T-helper 1 cell treated with Interleukin-12 subunit alpha and Interleukin-12 subunit beta and Interleukin-4 antibody, amounts not matched to agents 30 μg/mL and 1 μg/mL, for 36 hours (primary cell): ENCODE data around the gene CTTN.
"Not testable (repeated sequence)": the region's sequence is repeated elsewhere in the genome, so short reads cannot be mapped to it uniquely, and the experiment has no call there.

Experiments used
- H3K27ac Mint-ChIP-seq: one replicate; pipeline ENCODE4 v1.8.0; 2021; ENCODE audit warnings: mild to moderate bottlenecking, mixed read lengths
- H3K27me3 Mint-ChIP-seq: one replicate; pipeline ENCODE4 v1.8.0; 2021; ENCODE audit warnings: low read depth, mixed read lengths
- H3K36me3 Mint-ChIP-seq: one replicate; pipeline ENCODE4 v1.8.0; 2021; ENCODE audit warnings: low read depth, mixed read lengths
- H3K4me1 Mint-ChIP-seq: one replicate; pipeline ENCODE4 v1.8.0; 2021; ENCODE audit warnings: low read depth, mixed read lengths
- H3K4me3 Mint-ChIP-seq: one replicate; pipeline ENCODE4 v1.8.0; 2021; ENCODE audit warnings: mild to moderate bottlenecking, moderate library complexity, mixed read lengths
- H3K9me3 Mint-ChIP-seq: one replicate; pipeline ENCODE4 v1.8.0; 2021; ENCODE audit warnings: mixed read lengths

The CTTN gene

GRCh38 chr11:70434813-70435278 lies 36.5 kb downstream of the CTTN start:
- Mint-ChIP-seq H3K36me3 (no peaks in the 10 kb centered on the region), H3K4me3 (no peak overlapping the region), H3K27me3 (no peaks in the 10 kb centered on the region), H3K9me3 (no peaks in the 10 kb centered on the region), H3K27ac (no peak overlapping the region), H3K4me1 (no peaks in the 10 kb centered on the region)

GRCh38 chr11:70435361-70435760 lies 37.0 kb downstream of the CTTN start:
- Mint-ChIP-seq H3K9me3 (no peaks in the 10 kb centered on the region), H3K4me1 (no peaks in the 10 kb centered on the region), H3K4me3 (no peak overlapping the region), H3K27ac (no peak overlapping the region), H3K27me3 (no peaks in the 10 kb centered on the region), H3K36me3 (no peaks in the 10 kb centered on the region)

- Mint-ChIP-seq H3K36me3 (no peaks in the 10 kb centered on the region), H3K27me3 (no peaks in the 10 kb centered on the region), H3K4me1 (no peaks in the 10 kb centered on the region), H3K27ac (no peak overlapping the region), H3K9me3 (no peaks in the 10 kb centered on the region), H3K4me3 (no peak overlapping the region)
Observed at GRCh38 chr11:70435765-70436500, 37.6 kb downstream of the CTTN start.

DNA sequence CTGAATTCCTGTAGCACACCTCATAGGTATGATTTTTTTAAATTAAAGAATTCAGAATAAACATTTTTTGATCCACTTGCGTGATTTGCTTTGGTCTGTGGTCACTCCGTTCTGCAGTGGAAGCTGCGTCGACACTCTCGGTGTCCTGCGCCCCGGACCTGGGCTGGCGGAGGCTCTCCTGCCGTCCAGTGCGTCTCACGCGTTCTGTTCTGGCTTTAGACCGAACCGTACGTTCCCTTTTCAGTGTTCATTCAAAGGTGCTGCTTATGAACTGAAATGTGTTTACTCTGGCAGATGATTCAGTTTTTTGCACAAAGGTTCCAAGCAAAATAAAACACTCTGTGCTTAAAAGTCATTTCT lies 38.2 kb downstream of the CTTN start:
- Mint-ChIP-seq H3K9me3 (no peaks in the 10 kb centered on the region), H3K27ac (no peak overlapping the region), H3K4me3 (no peak overlapping the region), H3K4me1 (no peaks in the 10 kb centered on the region), H3K27me3 (no peaks in the 10 kb centered on the region), H3K36me3 (no peaks in the 10 kb centered on the region)

- no peaks in the 10 kb centered on the region for H3K4me1 Mint-ChIP-seq
- no peaks in the 10 kb centered on the region for H3K27me3 Mint-ChIP-seq
- H3K4me3 Mint-ChIP-seq: no peak overlapping the region
- no peaks in the 10 kb centered on the region for H3K9me3 Mint-ChIP-seq
- no peak overlapping the region for H3K27ac Mint-ChIP-seq
- H3K36me3 Mint-ChIP-seq: no peaks in the 10 kb centered on the region
Observed at GRCh38 chr11:70437111-70437784, 38.9 kb downstream of the CTTN start.

GRCh38 chr11:70440206-70440605 lies 41.9 kb downstream of the CTTN start:
- H3K4me1 Mint-ChIP-seq: no peaks in the 10 kb centered on the region
- H3K27me3 Mint-ChIP-seq: no peaks in the 10 kb centered on the region
- H3K4me3 Mint-ChIP-seq: no peak overlapping the region
- H3K27ac Mint-ChIP-seq: no peak overlapping the region
- H3K9me3 Mint-ChIP-seq: no peaks in the 10 kb centered on the region
- H3K36me3 Mint-ChIP-seq: no peaks in the 10 kb centered on the region

DNA sequence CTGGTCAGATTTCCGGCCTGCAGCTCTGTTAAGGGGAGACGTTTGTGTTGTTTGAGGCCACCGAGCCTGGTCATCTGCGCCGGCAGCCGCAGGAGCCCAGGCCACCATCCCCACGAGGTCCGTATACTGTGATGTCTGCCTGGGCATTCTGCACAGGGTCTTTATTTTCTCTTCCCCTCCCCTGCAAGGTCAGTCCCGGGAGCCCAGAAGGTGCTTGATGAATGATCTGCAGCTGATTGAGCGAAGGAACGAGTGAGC lies 45.4 kb downstream of the CTTN start:
- Mint-ChIP-seq H3K4me3 (no peak overlapping the region), H3K27ac (no peak overlapping the region), H3K9me3 (peaks cover 12% of the 10 kb centered on the region), H3K27me3 (peaks cover 4% of the 10 kb centered on the region), H3K36me3 (peaks cover 1% of the 10 kb centered on the region), H3K4me1 (no peaks in the 10 kb centered on the region)

DNA sequence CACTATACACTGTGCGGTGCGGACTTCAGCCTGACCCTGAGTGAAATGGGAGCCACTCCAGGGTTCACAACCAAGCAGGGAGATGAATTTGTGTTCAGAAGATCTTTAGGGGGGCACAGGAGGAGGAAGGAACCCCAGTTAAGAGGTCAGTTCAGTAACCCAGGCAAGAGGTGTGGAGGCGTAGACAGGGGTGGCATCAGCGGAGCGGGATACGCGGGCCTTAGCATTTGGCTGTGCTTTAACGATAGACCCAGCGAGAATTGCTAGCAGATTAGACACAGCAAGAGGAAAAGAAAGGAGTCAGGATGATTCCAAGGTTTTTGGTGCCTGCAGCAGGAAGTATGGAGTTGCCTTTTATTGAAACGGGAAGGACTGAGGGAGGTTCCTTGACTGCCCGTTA lies 46.8 kb downstream of the CTTN start:
- H3K4me1 Mint-ChIP-seq: no peaks in the 10 kb centered on the region
- peaks cover 6% of the 10 kb centered on the region for H3K36me3 Mint-ChIP-seq
- peaks cover 4% of the 10 kb centered on the region for H3K27me3 Mint-ChIP-seq

DNA sequence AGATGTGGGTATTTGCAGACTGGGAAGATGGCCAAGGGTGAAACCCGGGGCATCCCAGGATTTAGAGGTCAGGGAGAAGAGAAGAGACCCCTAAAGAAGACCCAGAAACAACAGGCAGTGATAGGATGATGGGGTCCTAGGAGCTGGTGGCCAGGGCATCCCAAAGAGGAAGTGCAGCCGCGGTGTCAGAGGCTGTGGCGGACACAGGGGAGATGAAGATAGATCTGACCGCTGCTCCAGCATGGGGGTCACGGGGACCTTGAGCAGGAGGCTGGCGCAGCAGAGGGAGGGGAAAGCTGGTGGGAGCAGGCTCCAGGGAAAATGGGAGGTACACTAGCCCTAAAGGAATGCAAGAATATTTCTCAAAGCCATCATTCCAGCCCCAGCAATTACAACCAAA lies 47.3 kb downstream of the CTTN start:
- H3K27me3 Mint-ChIP-seq: peaks cover 4% of the 10 kb centered on the region
- H3K27ac Mint-ChIP-seq: no peak overlapping the region
- peaks cover 31% of the 10 kb centered on the region for H3K9me3 Mint-ChIP-seq
- H3K4me3 Mint-ChIP-seq: no peak overlapping the region
- H3K4me1 Mint-ChIP-seq: no peaks in the 10 kb centered on the region
- peaks cover 6% of the 10 kb centered on the region for H3K36me3 Mint-ChIP-seq

More for the DNA sequence above, 46.8 kb downstream of the CTTN start:
- no peak overlapping the region for H3K4me3 Mint-ChIP-seq
- peaks cover 26% of the 10 kb centered on the region for H3K9me3 Mint-ChIP-seq
- H3K27ac Mint-ChIP-seq: no peak overlapping the region

DNA sequence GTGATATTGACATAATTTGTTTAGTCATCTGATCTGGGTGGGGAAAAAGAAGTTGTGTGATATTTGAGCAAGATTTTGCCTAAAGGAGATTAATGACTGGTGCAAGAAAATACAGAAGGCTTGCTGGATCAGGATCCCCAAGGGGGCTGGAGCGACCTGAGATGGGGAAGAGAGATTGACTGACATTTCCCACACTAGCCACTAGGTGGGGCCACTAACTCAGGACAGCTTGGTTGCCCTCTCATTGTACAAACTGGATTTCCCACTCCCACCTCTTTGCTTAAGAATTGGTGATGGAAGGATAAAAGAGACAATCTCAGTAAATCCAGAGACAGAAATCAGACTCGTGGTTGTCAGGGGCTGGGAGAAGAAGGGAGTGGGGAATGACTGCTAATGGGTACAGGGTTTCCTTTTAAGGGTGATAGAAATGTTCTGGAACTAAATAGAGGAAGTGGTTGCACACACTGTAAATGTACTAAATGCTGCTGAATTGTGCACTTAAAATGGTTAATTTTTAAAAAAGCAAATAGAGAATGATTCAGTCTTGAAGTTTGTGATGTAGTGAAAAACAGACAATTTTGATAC lies 50.7 kb downstream of the CTTN start:
- H3K36me3 Mint-ChIP-seq: peaks cover 6% of the 10 kb centered on the region
- peaks cover 4% of the 10 kb centered on the region for H3K27me3 Mint-ChIP-seq
- H3K4me3 Mint-ChIP-seq: no peak overlapping the region
- H3K27ac Mint-ChIP-seq: no peak overlapping the region
- peaks cover 37% of the 10 kb centered on the region for H3K9me3 Mint-ChIP-seq
- H3K4me1 Mint-ChIP-seq: no peaks in the 10 kb centered on the region

- peaks cover 19% of the 10 kb centered on the region for H3K9me3 Mint-ChIP-seq
- H3K27me3 Mint-ChIP-seq: no peaks in the 10 kb centered on the region
- no peaks in the 10 kb centered on the region for H3K4me1 Mint-ChIP-seq
- peaks cover 3% of the 10 kb centered on the region for H3K36me3 Mint-ChIP-seq
- H3K4me3 Mint-ChIP-seq: no peak overlapping the region
- H3K27ac Mint-ChIP-seq: no peak overlapping the region
Observed at GRCh38 chr11:70454197-70454767, 56.0 kb downstream of the CTTN start.

- peaks cover 13% of the 10 kb centered on the region for H3K9me3 Mint-ChIP-seq
- H3K4me3 Mint-ChIP-seq, H3K27me3 Mint-ChIP-seq, H3K36me3 Mint-ChIP-seq, H3K27ac Mint-ChIP-seq, H3K4me1 Mint-ChIP-seq: not testable (repeated sequence)
Observed at GRCh38 chr11:70454811-70455210, 56.5 kb downstream of the CTTN start.

- Mint-ChIP-seq H3K27ac (no peak overlapping the region), H3K4me1 (no peaks in the 10 kb centered on the region), H3K36me3 (no peaks in the 10 kb centered on the region), H3K9me3 (peaks cover 8% of the 10 kb centered on the region), H3K4me3 (no peak overlapping the region), H3K27me3 (no peaks in the 10 kb centered on the region)
Observed at GRCh38 chr11:70455354-70455753, 57.0 kb downstream of the CTTN start.

GRCh38 chr11:70456921-70457532 lies 58.7 kb downstream of the CTTN start:
- H3K36me3 Mint-ChIP-seq: no peaks in the 10 kb centered on the region
- no peaks in the 10 kb centered on the region for H3K9me3 Mint-ChIP-seq
- no peaks in the 10 kb centered on the region for H3K4me1 Mint-ChIP-seq
- no peak overlapping the region for H3K4me3 Mint-ChIP-seq
- no peak overlapping the region for H3K27ac Mint-ChIP-seq
- no peaks in the 10 kb centered on the region for H3K27me3 Mint-ChIP-seq

DNA sequence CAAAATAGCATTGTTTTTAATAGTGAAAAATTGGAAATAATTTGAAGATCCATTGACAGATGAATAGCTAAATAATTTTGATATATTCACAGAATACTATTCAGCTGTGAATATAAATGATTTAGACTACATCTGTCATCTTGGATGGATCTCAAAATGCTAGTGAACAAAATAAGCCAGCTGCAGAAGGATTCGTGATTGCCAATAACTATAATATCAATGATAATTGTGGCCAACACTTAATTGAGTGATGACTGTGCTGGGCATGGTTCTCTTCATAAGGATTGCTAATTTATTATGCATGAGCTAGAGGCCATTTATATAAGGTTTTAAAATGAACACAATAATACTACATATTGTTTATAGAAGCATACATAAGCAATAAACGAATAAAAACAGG lies 60.4 kb downstream of the CTTN start:
- no peaks in the 10 kb centered on the region for H3K27me3 Mint-ChIP-seq
- no peaks in the 10 kb centered on the region for H3K36me3 Mint-ChIP-seq
- no peak overlapping the region for H3K27ac Mint-ChIP-seq
- no peaks in the 10 kb centered on the region for H3K9me3 Mint-ChIP-seq
- H3K4me1 Mint-ChIP-seq: no peaks in the 10 kb centered on the region
- H3K4me3 Mint-ChIP-seq: no peak overlapping the region
